Progenitor cell of endocrine pancreas (in vitro differentiated cells): ENCODE results near the gene MEA1. TPM values are rescaled to one million over a fixed set of nuclear protein-coding genes. Genes with fewer than 3 reads are reported as not detected.
"Not testable (repeated sequence)": the region's sequence is repeated elsewhere in the genome, so short reads cannot be mapped to it uniquely, and the experiment has no call there.

Source experiments
- DNase-seq: peaks from one replicate; pipeline ENCODE4 v3.0.0; 2021; ENCODE audit warnings: low spot score; ENCODE audit not compliant: unreplicated experiment
- H3K27ac Mint-ChIP-seq: 2 replicates; pipeline ENCODE4 v1.8.0; 2021; ENCODE audit warnings: mild to moderate bottlenecking, moderate library complexity, mixed read lengths
- H3K27me3 Mint-ChIP-seq: 2 replicates; pipeline ENCODE4 v1.8.0; 2021; ENCODE audit warnings: mixed read lengths
- H3K36me3 Mint-ChIP-seq: 2 replicates; pipeline ENCODE4 v1.8.0; 2022; ENCODE audit warnings: mixed read lengths; ENCODE audit not compliant: insufficient read depth
- H3K4me1 Mint-ChIP-seq: 2 replicates; pipeline ENCODE4 v1.8.0; 2021; ENCODE audit warnings: low read depth, mixed read lengths
- H3K4me3 Mint-ChIP-seq: 2 replicates; pipeline ENCODE4 v1.8.0; 2021; ENCODE audit warnings: low read depth, mild to moderate bottlenecking, moderate library complexity, mixed read lengths
- H3K9me3 Mint-ChIP-seq: 2 replicates; pipeline ENCODE4 v1.8.0; 2021; ENCODE audit warnings: low read depth, mixed read lengths
- CTCF ChIP-seq: fragments of 200-600 bp; sonication (generic); IDR thresholded peaks from one replicate; pipeline ENCODE4 v1.5.0; 2021; ENCODE audit warnings: antibody characterized with exemption, mild to moderate bottlenecking; ENCODE audit not compliant: unreplicated experiment
- total RNA-seq: library from RNA; stranded (reverse); gene quantifications from 2 replicates; pipeline ENCODE4 v1.2.1, GENCODE V29; 2021

Gene MEA1
- total RNA-seq, 1 donor from 2014 or later, result 68.4 TPM

GRCh38 chr6:43006251-43006650, 7.5 kb downstream of the MEA1 start:
- no peaks in the 10 kb centered on the region for H3K9me3 Mint-ChIP-seq
- peaks cover 8% of the 10 kb centered on the region for H3K36me3 Mint-ChIP-seq
- H3K27me3 Mint-ChIP-seq, result no peaks in the 10 kb centered on the region
- no peak for TF ChIP-seq CTCF
- no peak overlapping the region for H3K27ac Mint-ChIP-seq
- H3K4me1 Mint-ChIP-seq, result no peaks in the 10 kb centered on the region
- no peak overlapping the region for H3K4me3 Mint-ChIP-seq
- no peak for DNase-seq

GRCh38 chr6:43005844-43006243, 7.9 kb downstream of the MEA1 start:
- no peak for DNase-seq
- Mint-ChIP-seq H3K27me3 (no peaks in the 10 kb centered on the region), H3K4me1 (no peaks in the 10 kb centered on the region), H3K36me3 (peaks cover 9% of the 10 kb centered on the region), H3K4me3 (no peak overlapping the region), H3K9me3 (no peaks in the 10 kb centered on the region), H3K27ac (no peak overlapping the region)
- no peak for TF ChIP-seq CTCF

GRCh38 chr6:43001843-43002242, 11.9 kb downstream of the MEA1 start:
- DNase-seq, result no peak
- Mint-ChIP-seq H3K36me3 (peaks cover 4% of the 10 kb centered on the region), H3K27ac (no peak overlapping the region), H3K4me1 (no peaks in the 10 kb centered on the region), H3K4me3 (no peak overlapping the region), H3K27me3 (no peaks in the 10 kb centered on the region), H3K9me3 (no peaks in the 10 kb centered on the region)
- no peak for TF ChIP-seq CTCF

GRCh38 chr6:42998205-42998604, 15.5 kb downstream of the MEA1 start:
- DNase-seq, H3K9me3 Mint-ChIP-seq, H3K27ac Mint-ChIP-seq, H3K36me3 Mint-ChIP-seq, H3K27me3 Mint-ChIP-seq, H3K4me1 Mint-ChIP-seq, H3K4me3 Mint-ChIP-seq: not testable (repeated sequence)

- Mint-ChIP-seq H3K4me3 (no peak overlapping the region), H3K9me3 (no peaks in the 10 kb centered on the region), H3K27me3 (no peaks in the 10 kb centered on the region), H3K27ac (peak overlapping the region; percentile 71), H3K36me3 (peaks cover 3% of the 10 kb centered on the region), H3K4me1 (peaks cover 2% of the 10 kb centered on the region)
- no peak for DNase-seq
- no peak for TF ChIP-seq CTCF
These were observed 17.2 kb downstream of the MEA1 start for GRCh38 chr6:42996513-42996912.

- no peak for TF ChIP-seq CTCF
- H3K4me3 Mint-ChIP-seq, result no peak overlapping the region
- no peak overlapping the region for H3K27ac Mint-ChIP-seq
- H3K4me1 Mint-ChIP-seq, result peaks cover 2% of the 10 kb centered on the region
- H3K36me3 Mint-ChIP-seq, result peaks cover 4% of the 10 kb centered on the region
- H3K9me3 Mint-ChIP-seq, result no peaks in the 10 kb centered on the region
- no peak for DNase-seq
- no peaks in the 10 kb centered on the region for H3K27me3 Mint-ChIP-seq
These were observed 20.3 kb downstream of the MEA1 start for GRCh38 chr6:42993445-42993844.
